IMR-90 (cell line): Measurements from ENCODE around the gene SPATA31D1. TPM values are rescaled to one million over a fixed set of nuclear protein-coding genes. Genes with fewer than 3 reads are reported as not detected.

Source experiments
- ATAC-seq: fragments of 200-7000 bp; cut with Tn5 transposase; 2 replicates; pipeline ENCODE4 v1.9.1; 2020; ENCODE audit warnings: low read depth, mild to moderate bottlenecking, moderate library complexity
- BruUV-seq: library from RNA; stranded (reverse); fragments of 400-500 nt; replicated peaks from 2 replicates; lab custom pipeline; 2021; lab: Mats Ljungman, UMichigan
- CTCF ChIA-PET: fragments of 300-600 bp; formaldehyde crosslinking; extraction: SDS; loops from one replicate; lab custom pipeline; 2021; ENCODE audit warnings: antibody characterized with exemption; lab: Yijun Ruan, JAX
- POLR2A ChIA-PET: fragments of 300-600 bp; sonication (Branson Sonifier 250); formaldehyde crosslinking; loops from one replicate; lab custom pipeline; 2022; ENCODE audit warnings: antibody characterized with exemption; ENCODE audit not compliant: unreplicated experiment; lab: Charles Lee
- DNase-seq: peaks from one replicate; pipeline ENCODE4 v3.0.0; 2013
- H2AFZ ChIP-seq: replicated peaks from 2 replicates; pipeline ENCODE3; 2013; ENCODE audit warnings: low read length, mild to moderate bottlenecking; ENCODE audit not compliant: poor library complexity
- H2AK5ac ChIP-seq: 2 replicates; pipeline ENCODE4 v1.6.1; 2013; ENCODE audit warnings: low read depth, low read length, inconsistent platforms
- H2AK9ac ChIP-seq: replicated peaks from 2 replicates; pipeline ENCODE3; 2013; ENCODE audit warnings: mild to moderate bottlenecking, low read depth, low read length, moderate library complexity; ENCODE audit not compliant: poor library complexity
- H2BK120ac ChIP-seq: 2 replicates; pipeline ENCODE4 v1.6.1; 2013; ENCODE audit warnings: low read depth, low read length, inconsistent platforms
- H2BK15ac ChIP-seq: 3 replicates; pipeline ENCODE4 v1.6.1; 2013; ENCODE audit warnings: low read depth, low read length, inconsistent platforms
- H2BK20ac ChIP-seq: 2 replicates; pipeline ENCODE4 v1.6.1; 2013; ENCODE audit warnings: low read depth, mild to moderate bottlenecking, inconsistent platforms, low read length, moderate library complexity
- H2BK5ac ChIP-seq: 2 replicates; pipeline ENCODE4 v1.6.1; 2013; ENCODE audit warnings: mild to moderate bottlenecking, low read depth, low read length, inconsistent platforms; ENCODE audit not compliant: poor library complexity, severe bottlenecking
- H3K14ac ChIP-seq: replicated peaks from 2 replicates; pipeline ENCODE4 v1.6.1; 2013; ENCODE audit warnings: low read depth, low read length, inconsistent platforms
- H3K18ac ChIP-seq: 2 replicates; pipeline ENCODE4 v1.6.1; 2013; ENCODE audit warnings: low read depth, low read length, control low read depth
- H3K23ac ChIP-seq: 2 replicates; pipeline ENCODE4 v1.6.1; 2013; ENCODE audit warnings: low read depth, low read length, inconsistent platforms
- H3K27ac ChIP-seq: 2 replicates; pipeline ENCODE4 v1.5.1; 2013; ENCODE audit warnings: mild to moderate bottlenecking, control low read depth, low read length; ENCODE audit not compliant: insufficient read depth
- H3K27me3 ChIP-seq: 2 replicates; pipeline ENCODE4 v1.6.1; 2013; ENCODE audit warnings: low read length; ENCODE audit not compliant: control insufficient read depth, insufficient read depth
- H3K36me3 ChIP-seq: 2 replicates; pipeline ENCODE4 v1.6.1; 2013; ENCODE audit warnings: low read length, mixed read lengths; ENCODE audit not compliant: control insufficient read depth, insufficient read depth
- H3K4ac ChIP-seq: 2 replicates; pipeline ENCODE4 v1.6.1; 2013; ENCODE audit warnings: low read depth, low read length, inconsistent platforms
- H3K4me1 ChIP-seq: 2 replicates; pipeline ENCODE4 v1.6.1; 2013; ENCODE audit warnings: low read length, mixed read lengths; ENCODE audit not compliant: control insufficient read depth, insufficient read depth
- H3K4me2 ChIP-seq: 2 replicates; pipeline ENCODE4 v1.6.1; 2013; ENCODE audit warnings: low read depth, mild to moderate bottlenecking, control low read depth, low read length, moderate library complexity
- H3K4me3 ChIP-seq: 2 replicates; pipeline ENCODE4 v1.5.1; 2013; ENCODE audit warnings: low read depth, mild to moderate bottlenecking, control low read depth, low read length, moderate library complexity; ENCODE audit not compliant: insufficient read depth
- H3K56ac ChIP-seq: 2 replicates; pipeline ENCODE4 v1.6.1; 2013; ENCODE audit warnings: low read length, inconsistent platforms; ENCODE audit not compliant: insufficient read depth; ENCODE audit errors: extremely low read depth
- H3K79me1 ChIP-seq, 2 experiments: 2 replicates each; pipeline ENCODE4 v1.6.1; 2013; ENCODE audit warnings: low read length in 2 of 2, inconsistent platforms in 1 of 2, low read depth in 1 of 2
- H3K9ac ChIP-seq: 2 replicates; pipeline ENCODE4 v1.6.1; 2013; ENCODE audit warnings: low read depth, low read length, control low read depth
- H3K9me1 ChIP-seq: 2 replicates; pipeline ENCODE4 v1.6.1; 2013; ENCODE audit warnings: low read length, inconsistent platforms; ENCODE audit not compliant: insufficient read depth
- H3K9me3 ChIP-seq: 2 replicates; pipeline ENCODE4 v1.6.1; 2013; ENCODE audit warnings: low read length; ENCODE audit not compliant: control insufficient read depth, insufficient read depth
- H4K20me1 ChIP-seq: 2 replicates; pipeline ENCODE4 v1.6.1; 2013; ENCODE audit warnings: low read length, inconsistent platforms; ENCODE audit not compliant: insufficient read depth
- H4K5ac ChIP-seq: 2 replicates; pipeline ENCODE4 v1.6.1; 2013; ENCODE audit warnings: mild to moderate bottlenecking, low read depth, low read length, control low read depth
- H4K8ac ChIP-seq, 2 experiments: 2 replicates each; pipeline ENCODE4 v1.6.1; 2013; ENCODE audit warnings: low read depth in 2 of 2, low read length in 2 of 2, control low read depth in 1 of 2, inconsistent platforms in 1 of 2
- H4K91ac ChIP-seq: 2 replicates; pipeline ENCODE4 v1.6.1; 2013; ENCODE audit warnings: low read depth, low read length, inconsistent platforms; ENCODE audit not compliant: insufficient read depth
- CEBPB ChIP-seq: IDR thresholded peaks from 2 replicates; pipeline ENCODE4 v1.6.1; 2012; ENCODE audit warnings: low read depth, low read length, improper control_type of control experiment
- FOS ChIP-seq: fragments of 150-350 bp; IDR thresholded peaks from 2 replicates; pipeline ENCODE4 v1.6.1; 2016; ENCODE audit warnings: low read depth, low read length
- MAZ ChIP-seq: IDR thresholded peaks from 2 replicates; pipeline ENCODE4 v1.6.1; 2012; ENCODE audit warnings: low read depth, mild to moderate bottlenecking, low read length, improper control_type of control experiment, moderate library complexity, borderline replicate concordance
- POLR2A ChIP-seq: IDR thresholded peaks from 2 replicates; pipeline ENCODE4 v1.6.1; 2012; ENCODE audit warnings: mild to moderate bottlenecking, low read depth, low read length
- RAD21 ChIP-seq: IDR thresholded peaks from 2 replicates; pipeline ENCODE4 v1.6.1; 2012; ENCODE audit warnings: low read length, improper control_type of control experiment
- RCOR1 ChIP-seq: IDR thresholded peaks from 2 replicates; pipeline ENCODE4 v1.6.1; 2012; ENCODE audit warnings: mild to moderate bottlenecking, low read length, improper control_type of control experiment; ENCODE audit not compliant: insufficient replicate concordance
- RFX5 ChIP-seq: IDR thresholded peaks from 2 replicates; pipeline ENCODE4 v1.8.0; 2012; ENCODE audit warnings: low read depth, mild to moderate bottlenecking, low read length, moderate library complexity
- SMC3 ChIP-seq: fragments of 150-350 bp; IDR thresholded peaks from 2 replicates; pipeline ENCODE4 v1.6.1; 2016; ENCODE audit warnings: low read depth, mild to moderate bottlenecking, antibody characterized with exemption, low read length, moderate library complexity
- WGBS, 2 experiments: methylation state at CpG; one replicate each; pipeline versions ENCODE4 v1.1.5 to v1.1.7; 2013; ENCODE audit warnings: missing lambda C conversion rate in 2 of 2; ENCODE audit not compliant: insufficient read length in 1 of 2; ENCODE audit errors: extremely low coverage in 2 of 2; 5-methylcytosine and 5-hydroxymethylcytosine counted together
- dilution Hi-C: fragments of 300-500 bp; cut with HindIII; formaldehyde crosslinking; loops from one replicate; pipeline ENCODE4 v1.14.3; 2018; ENCODE audit warnings: low sequenced_read_pairs; ENCODE audit not compliant: unreplicated experiment
- in situ Hi-C: fragments of 300-500 bp; cut with MboI; formaldehyde crosslinking; loops from 3 replicates; pipeline ENCODE4 v1.14.3; 2019; ENCODE audit warnings: low sequenced_read_pairs, inconsistent platforms, mixed read lengths
- intact Hi-C: fragments of 100-400 bp; cut with micrococcal nuclease; formaldehyde crosslinking; loops from 2 replicates; pipeline ENCODE4 v1.10.0; 2022
- polyA plus RNA-seq, 3 experiments: library from polyadenylated mRNA; depleted of rRNA; stranded (reverse); fragments of >200 nt; gene quantifications; 2 replicates each; pipeline ENCODE4 v1.2.3, GENCODE V29; 2012; ENCODE audit warnings: low replicate concordance in 1 of 3
- total RNA-seq: library from RNA; depleted of rRNA; stranded (reverse); fragments of >200 nt; gene quantifications from 2 replicates; pipeline ENCODE4 v1.2.3, GENCODE V29; 2012
- TF ChIP-seq, protein P1 (sequence below): fragments of 150-350 bp; IDR thresholded peaks from 2 replicates; pipeline ENCODE4 v1.6.1; 2016; ENCODE audit warnings: low read depth, mild to moderate bottlenecking, low read length, moderate library complexity, borderline replicate concordance

Gene SPATA31D1
- total and polyA plus RNA-seq, 2 of the 4 experiments (the other 2 are of a cell fraction), result not detected

DNA sequence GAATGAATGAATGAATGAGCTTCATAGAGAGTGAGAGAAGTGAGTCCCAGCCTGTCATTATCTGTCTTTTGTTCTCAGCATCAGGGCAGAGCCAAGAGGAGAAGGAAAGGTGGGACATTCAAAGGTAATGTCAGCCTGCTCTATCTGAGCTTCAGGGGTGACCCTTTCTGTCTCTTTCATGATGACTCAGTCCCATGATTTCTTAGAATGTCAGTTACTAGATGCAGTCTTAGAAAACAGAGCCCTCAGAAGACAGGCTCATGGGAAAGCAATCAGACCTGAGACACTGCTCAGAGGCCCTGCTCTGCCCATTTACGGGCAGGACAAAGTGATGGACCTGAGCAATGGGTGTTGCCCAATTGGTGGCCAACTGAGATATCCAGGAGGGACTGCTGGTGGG lies 1.1 kb downstream of the SPATA31D1 start:
- DNase-seq (no peak), ATAC-seq (no peak)
- Histone ChIP-seq H2AFZ (no peak overlapping the region), H4K91ac (no peak overlapping the region), H3K79me1 (no peaks in the 10 kb centered on the region), H4K5ac (no peak overlapping the region), H3K23ac (no peak overlapping the region), H3K27me3 (peaks cover 10% of the 10 kb centered on the region), H3K4me3 (no peak overlapping the region), H3K4me2 (no peak overlapping the region), H3K4me1 (no peaks in the 10 kb centered on the region; the same call in 1 of the 2 replicates), H3K9ac (no peak overlapping the region), H4K8ac (no peak overlapping the region), H2BK5ac (no peak overlapping the region), H3K36me3 (no peaks in the 10 kb centered on the region), H3K27ac (no peak overlapping the region), H3K18ac (no peak overlapping the region), H3K4ac (no peak overlapping the region), H4K20me1 (no peaks in the 10 kb centered on the region), H3K9me1 (no peaks in the 10 kb centered on the region), H2BK15ac (no peak overlapping the region), H2AK9ac (no peak overlapping the region), H2BK120ac (no peak overlapping the region), H3K9me3 (0 out of 2 replicates have a peak, but pooled peaks cover 2% of the 10 kb centered on the region), H2AK5ac (no peak overlapping the region), H3K14ac (no peak overlapping the region), H3K56ac (no peak overlapping the region), H2BK20ac (no peak overlapping the region)
- no TSS peak for BruUV-seq
- intact Hi-C loops, result no loop called here
- in situ Hi-C loops, result no loop called here
- 100% methylated on average over 1 of the region's 1 CpG; no CpG with 5 or more reads in 1 of the 2 experiments for WGBS, 2 experiments
- POLR2A ChIA-PET, result no interaction called here
- TF ChIP-seq RAD21 (no peak), SMC3 (no peak), POLR2A (no peak), RCOR1 (no peak), CEBPB (no peak), RFX5 (no peak), FOS (no peak), MAZ (no peak)
- TF ChIP-seq, protein P1, sequence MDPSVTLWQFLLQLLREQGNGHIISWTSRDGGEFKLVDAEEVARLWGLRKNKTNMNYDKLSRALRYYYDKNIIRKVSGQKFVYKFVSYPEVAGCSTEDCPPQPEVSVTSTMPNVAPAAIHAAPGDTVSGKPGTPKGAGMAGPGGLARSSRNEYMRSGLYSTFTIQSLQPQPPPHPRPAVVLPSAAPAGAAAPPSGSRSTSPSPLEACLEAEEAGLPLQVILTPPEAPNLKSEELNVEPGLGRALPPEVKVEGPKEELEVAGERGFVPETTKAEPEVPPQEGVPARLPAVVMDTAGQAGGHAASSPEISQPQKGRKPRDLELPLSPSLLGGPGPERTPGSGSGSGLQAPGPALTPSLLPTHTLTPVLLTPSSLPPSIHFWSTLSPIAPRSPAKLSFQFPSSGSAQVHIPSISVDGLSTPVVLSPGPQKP, result no peak
- CTCF ChIA-PET, result no interaction called here
- dilution Hi-C loops, result no loop called here
